Heart left ventricle (tissue), 16 donors: ENCODE results near the gene TNIK. TPM values are rescaled to one million over a fixed set of nuclear protein-coding genes. Genes with fewer than 3 reads are reported as not detected.

Experiments used
- ATAC-seq, 4 donors: fragments of 200-7000 bp; cut with Tn5 transposase; one replicate each; pipeline ENCODE4 v1.9.1; 2020 to 2022; ENCODE audit warnings: moderate library complexity in 4 of 4, mild to moderate bottlenecking in 3 of 4, moderate number of reproducible peaks in 1 of 4
- DNase-seq, 5 donors: peaks; one replicate each; pipeline ENCODE4 v3.0.0-alpha.2; 2020
- H3K27ac ChIP-seq, 12 donors: fragments of 200-600 bp; sonication (generic) in 4 of 12; one replicate each; pipeline versions ENCODE4 v1.5.0 to v1.8.0; 2016 to 2022; ENCODE audit warnings: mild to moderate bottlenecking in 2 of 12
- H3K27me3 ChIP-seq, 9 donors: fragments of 200-600 bp; sonication (generic) in 2 of 9; one replicate each; pipeline versions ENCODE4 v1.5.1 to v1.8.0; 2016 to 2022; ENCODE audit warnings: mild to moderate bottlenecking in 3 of 9
- H3K36me3 ChIP-seq, 9 donors: fragments of 200-600 bp; sonication (generic) in 2 of 9; one replicate each; pipeline versions ENCODE4 v1.5.0 to v1.8.0; 2018 to 2022; ENCODE audit warnings: mild to moderate bottlenecking in 2 of 9
- H3K4me1 ChIP-seq, 12 donors: fragments of 200-600 bp; sonication (generic) in 4 of 12; one replicate each; pipeline versions ENCODE4 v1.5.0 to v1.8.0; 2016 to 2022; ENCODE audit warnings: mild to moderate bottlenecking in 3 of 12
- H3K4me3 ChIP-seq, 12 donors: fragments of 200-600 bp; sonication (generic) in 4 of 12; one replicate each; pipeline versions ENCODE4 v1.5.0 to v1.8.0; 2017 to 2022; ENCODE audit warnings: mild to moderate bottlenecking in 9 of 12, moderate library complexity in 4 of 12
- H3K9me3 ChIP-seq, 12 donors: fragments of 200-600 bp; sonication (generic) in 4 of 12; one replicate each; pipeline versions ENCODE4 v1.5.0 to v1.8.0; 2016 to 2022; ENCODE audit warnings: mild to moderate bottlenecking in 1 of 12
- POLR2A ChIP-seq, 2 donors: fragments of 450-650 bp; IDR thresholded peaks; one replicate each; pipeline ENCODE4 v1.6.1; 2017; ENCODE audit warnings: antibody characterized with exemption in 2 of 2, mild to moderate bottlenecking in 2 of 2, moderate library complexity in 2 of 2
- WGBS, 4 donors: extraction: QIAGEN DNeasy Blood & Tissue Kit in 2 of 4; methylation state at CpG; one replicate each; pipeline versions ENCODE4 v1.1.5 to v1.1.7; 2013 to 2018; 5-methylcytosine and 5-hydroxymethylcytosine counted together
- intact Hi-C, 10 donors: fragments of 100-400 bp; cut with DNase I; formaldehyde crosslinking; loops; one replicate each; pipeline versions ENCODE4 v1.11.1 to v1.14.2; 2022
- polyA plus RNA-seq, 2 donors: library from polyadenylated mRNA; stranded (reverse); fragments of 200-250 nt; gene quantifications; one replicate each; pipeline ENCODE4 v1.2.3, GENCODE V29; 2013
- total RNA-seq, 9 donors: library from RNA; depleted of rRNA in 2 of 9; stranded (reverse); fragments of >200 nt in 2 of 9; fragmentation: NEBNext Ultra II Directional in 3 of 9; extraction: Animal tissue kit (Norgen Biotek cat#: 25700) in 3 of 9; gene quantifications; one replicate each; pipeline versions ENCODE4 v1.1.0 to v1.2.4, GENCODE V29; 2016 to 2023
- TF ChIP-seq, protein P1 (sequence below), 12 donors: fragments of 200-600 bp; sonication (generic) in 4 of 12; IDR thresholded peaks; one replicate each; pipeline versions ENCODE4 v1.5.0 to v1.8.0; 2018 to 2022; ENCODE audit warnings: antibody characterized with exemption in 12 of 12, mild to moderate bottlenecking in 5 of 12
- donor health status: ischemic (EF 13 %, LVEDD 7.1; RV severe dilation, severe dysfunction).
- donor health status: healthy with polysubstance abuse.
- donor health status: DM: no; HTN: yes; CAD: no.
- donor health status: DM: no; HTN: no; CAD: no.
- donor health status: ischemic (EF 25% LVEDD 6.9; RV normal size, moderate dysfunction).
- donor health status: ischemic (EF 25% LVEDD 5.7; RV mildly dilated, moderate dysfunction).
- donor health status: healthy.
- donor health status: DM: yes; HTN: yes; CAD: no.
- donor health status: ischemic (EF 35%, LVEDD 5.7; RV mildly dilated, moderate dysfunction).
- donor health status: nonischemic (EF 11% LVEDD 7.7; RV severe dilation, severe dysfunction).
- donor health status: DM: yes; HTN: yes; CAD: no.
- donor health status: PGD.
- donor health status: ischemic (EF 29% LVEDD 5.4; RV normal size, mild dysfunction).
- donor health status: nonischemic (EF 23%, LVEDD 6.1; RV moderate dilation, normal function).

TNIK gene
- total and polyA plus RNA-seq, 11 donors = 12.3 to 51.6 (median 32.4) TPM

DNA sequence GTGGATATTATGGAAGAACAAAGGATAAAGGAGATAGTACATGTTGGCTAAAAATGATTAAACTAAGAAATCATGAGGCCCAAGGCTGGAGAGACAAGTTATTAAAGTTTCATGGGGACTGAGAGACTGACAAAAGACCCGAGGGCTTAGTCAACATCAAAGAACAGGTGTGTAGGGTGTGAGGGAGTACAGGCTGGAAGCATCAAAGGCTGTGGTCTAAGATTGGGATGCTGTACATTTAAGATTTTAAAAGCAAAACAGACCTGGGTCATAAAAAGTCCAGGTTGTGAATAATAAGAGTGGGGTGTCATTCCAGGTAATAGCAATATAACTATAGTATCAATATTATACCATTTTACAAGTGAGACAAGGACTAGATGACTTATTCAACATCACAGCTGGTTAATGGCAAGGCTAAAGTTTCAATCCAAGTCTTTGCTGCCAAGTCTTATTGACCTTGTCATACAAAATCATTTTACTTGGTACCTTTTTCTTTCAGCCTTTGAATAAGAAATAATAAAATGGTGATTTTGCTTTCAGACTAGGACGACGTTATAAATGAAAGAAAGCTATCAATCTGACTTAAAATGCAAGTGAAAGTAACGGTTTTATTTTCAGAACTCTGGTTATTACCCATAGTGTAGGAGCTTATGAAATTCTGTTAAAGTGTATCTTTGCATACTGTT lies 211.6 kb downstream of the TNIK start:
- DNase-seq (no peak), ATAC-seq (no peak)
- intact Hi-C loops = loop anchor here in 1 of 10 donors (10.0 kb wide), 1 partner anchor 64 kb away; no protein-coding TSS in a partner anchor
- no peaks in the 10 kb centered on the region for H3K9me3 ChIP-seq
- H3K27me3 ChIP-seq = no peaks in the 10 kb centered on the region
- TF ChIP-seq POLR2A (IDR thresholded peaks at IDR 0.05) = no peak
- TF ChIP-seq, protein P1, sequence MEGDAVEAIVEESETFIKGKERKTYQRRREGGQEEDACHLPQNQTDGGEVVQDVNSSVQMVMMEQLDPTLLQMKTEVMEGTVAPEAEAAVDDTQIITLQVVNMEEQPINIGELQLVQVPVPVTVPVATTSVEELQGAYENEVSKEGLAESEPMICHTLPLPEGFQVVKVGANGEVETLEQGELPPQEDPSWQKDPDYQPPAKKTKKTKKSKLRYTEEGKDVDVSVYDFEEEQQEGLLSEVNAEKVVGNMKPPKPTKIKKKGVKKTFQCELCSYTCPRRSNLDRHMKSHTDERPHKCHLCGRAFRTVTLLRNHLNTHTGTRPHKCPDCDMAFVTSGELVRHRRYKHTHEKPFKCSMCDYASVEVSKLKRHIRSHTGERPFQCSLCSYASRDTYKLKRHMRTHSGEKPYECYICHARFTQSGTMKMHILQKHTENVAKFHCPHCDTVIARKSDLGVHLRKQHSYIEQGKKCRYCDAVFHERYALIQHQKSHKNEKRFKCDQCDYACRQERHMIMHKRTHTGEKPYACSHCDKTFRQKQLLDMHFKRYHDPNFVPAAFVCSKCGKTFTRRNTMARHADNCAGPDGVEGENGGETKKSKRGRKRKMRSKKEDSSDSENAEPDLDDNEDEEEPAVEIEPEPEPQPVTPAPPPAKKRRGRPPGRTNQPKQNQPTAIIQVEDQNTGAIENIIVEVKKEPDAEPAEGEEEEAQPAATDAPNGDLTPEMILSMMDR (IDR thresholded peaks at IDR 0.05) = no peak
- peak overlapping the region in 1 of 12 donors; percentile 35 for H3K27ac ChIP-seq
- peaks cover 0 to 18% (median 0%) of the 10 kb centered on the region in 12 donors for H3K4me1 ChIP-seq
- H3K36me3 ChIP-seq = no peaks in the 10 kb centered on the region
- 74 to 87% (median 83%) methylated on average over 4 of the region's 4 CpGs for WGBS, 4 donors
- no peak overlapping the region for H3K4me3 ChIP-seq

DNA sequence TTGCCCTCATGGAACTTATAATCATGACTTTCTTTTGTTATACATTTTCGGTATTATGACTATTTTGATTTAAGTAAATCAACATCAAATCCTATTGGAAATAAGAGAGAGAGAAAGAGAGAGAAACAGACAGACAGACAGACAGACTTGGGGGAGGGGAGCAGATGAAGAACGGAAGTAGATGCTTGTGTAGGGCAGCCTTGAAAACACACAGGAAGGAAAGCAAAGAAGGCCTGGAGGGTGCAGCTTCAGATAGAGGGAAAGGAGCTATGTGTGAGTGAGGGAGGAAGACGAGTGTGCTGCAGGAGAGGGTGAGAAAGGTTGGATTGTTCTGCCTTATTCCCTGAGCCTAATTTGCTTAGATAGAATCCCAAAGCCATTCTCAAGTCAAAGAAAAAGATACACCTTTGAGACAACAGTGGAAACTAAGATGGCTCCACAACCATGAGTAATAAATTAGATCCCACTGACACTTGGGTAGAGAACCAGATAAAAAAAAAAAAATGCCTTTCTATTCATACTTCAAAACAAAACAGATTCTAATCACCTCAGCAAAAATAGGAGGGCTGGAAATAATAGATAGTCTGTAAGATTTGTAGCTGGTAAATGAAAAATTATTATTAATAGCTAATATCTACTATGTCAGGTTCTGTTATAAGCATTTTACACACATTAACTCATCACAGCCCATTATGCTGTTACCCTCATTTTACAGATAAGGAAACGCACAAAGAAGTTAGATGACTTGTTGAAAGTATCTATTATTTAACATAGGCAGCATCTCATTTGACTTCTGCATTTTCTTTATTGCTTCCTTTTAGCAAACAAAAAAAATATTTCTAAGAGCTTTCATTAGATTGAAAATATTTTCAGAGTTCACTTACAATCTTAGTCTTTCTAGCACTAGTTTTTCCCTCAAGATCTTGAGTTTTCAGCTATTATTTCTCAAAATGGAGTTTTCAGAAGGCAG lies 214.1 kb downstream of the TNIK start:
- H3K27ac ChIP-seq = no peak overlapping the region
- TF ChIP-seq POLR2A (IDR thresholded peaks at IDR 0.05) = no peak
- TF ChIP-seq, protein P1 (IDR thresholded peaks at IDR 0.05) = no peak
- peaks cover 0 to 3% (median 0%) of the 10 kb centered on the region in 12 donors for H3K9me3 ChIP-seq
- no peak overlapping the region for H3K4me3 ChIP-seq
- intact Hi-C loops = loop anchor here in 1 of 10 donors (10.0 kb wide), 1 partner anchor 61 kb away; no protein-coding TSS in a partner anchor
- H3K27me3 ChIP-seq = no peaks in the 10 kb centered on the region
- ATAC-seq = no peak
- no peak for DNase-seq
- H3K4me1 ChIP-seq = peaks cover 0 to 18% (median 0%) of the 10 kb centered on the region in 12 donors
- WGBS, 4 donors = 68 to 72% (median 70%) methylated on average over 4 of the region's 4 CpGs
- no peaks in the 10 kb centered on the region for H3K36me3 ChIP-seq

DNA sequence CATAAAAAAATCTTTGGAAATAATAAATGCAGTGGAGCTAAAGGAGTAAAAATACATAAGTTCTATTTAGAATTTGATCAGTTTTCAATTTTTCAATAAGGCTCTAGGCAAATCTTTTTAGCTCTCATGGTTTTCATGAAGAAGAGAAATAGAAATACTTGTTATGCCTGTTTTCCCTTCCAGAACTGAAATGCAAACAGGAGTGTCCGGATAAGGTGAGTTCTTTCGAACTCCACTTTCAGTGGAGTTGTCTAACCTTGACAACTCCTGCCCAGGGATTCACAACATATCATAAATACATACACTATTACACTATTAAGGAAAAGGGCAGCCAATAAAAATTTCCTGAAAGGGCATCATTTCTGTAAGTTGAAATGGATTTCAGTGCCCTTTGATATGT lies 217.3 kb downstream of the TNIK start:
- Histone ChIP-seq H3K27me3 (no peaks in the 10 kb centered on the region), H3K9me3 (peaks cover 0 to 3% (median 0%) of the 10 kb centered on the region in 12 donors), H3K27ac (no peak overlapping the region), H3K4me1 (peaks cover 0 to 12% (median 0%) of the 10 kb centered on the region in 12 donors), H3K36me3 (no peaks in the 10 kb centered on the region), H3K4me3 (no peak overlapping the region)
- no peak for DNase-seq
- intact Hi-C loops = loop anchor here in 1 of 10 donors (10.0 kb wide), 1 partner anchor 58 kb away; no protein-coding TSS in a partner anchor
- TF ChIP-seq POLR2A (IDR thresholded peaks at IDR 0.05) = no peak
- TF ChIP-seq, protein P1 (IDR thresholded peaks at IDR 0.05) = no peak
- WGBS, 4 donors = 46 to 94% (median 68%) methylated on average over 2 of the region's 2 CpGs
- no peak for ATAC-seq
